GM06990 (cell line): Measurements from ENCODE around the gene ZNF19.

Source experiments
- DNase-seq: peaks from one replicate; pipeline ENCODE4 v3.0.0-alpha.2; 2011; ENCODE audit not compliant: insufficient read length; ENCODE audit errors: extremely low read depth
- H3K27me3 ChIP-seq: replicated peaks from 2 replicates; pipeline ENCODE4 v1.6.0; 2011; ENCODE audit warnings: low read length; ENCODE audit not compliant: control insufficient read depth, insufficient read depth
- H3K36me3 ChIP-seq: 2 replicates; pipeline ENCODE4 v1.5.1; 2011; ENCODE audit warnings: low read length; ENCODE audit not compliant: control insufficient read depth, insufficient read depth
- H3K4me3 ChIP-seq: replicated peaks from 2 replicates; pipeline ENCODE4 v1.5.1; 2011; ENCODE audit warnings: low read depth, mild to moderate bottlenecking, control low read depth, low read length
- CTCF ChIP-seq: IDR thresholded peaks from 2 replicates; pipeline ENCODE4 v1.5.1; 2011; ENCODE audit warnings: low read length, control low read depth, mild to moderate bottlenecking, inconsistent platforms; ENCODE audit not compliant: insufficient read depth, poor library complexity, severe bottlenecking

The ZNF19 gene

GRCh38 chr16:71430744-71431143 lies 58.4 kb downstream of the ZNF19 start:
- Histone ChIP-seq H3K36me3 (no peaks in the 10 kb centered on the region), H3K27me3 (peaks cover 3% of the 10 kb centered on the region), H3K4me3 (no peak overlapping the region)
- DNase-seq: no peak
- TF ChIP-seq CTCF: no peak

GRCh38 chr16:71429581-71429980 lies 59.5 kb downstream of the ZNF19 start:
- no peak for DNase-seq
- H3K27me3 ChIP-seq: peaks cover 3% of the 10 kb centered on the region
- no peak for TF ChIP-seq CTCF
- H3K36me3 ChIP-seq: no peaks in the 10 kb centered on the region
- no peak overlapping the region for H3K4me3 ChIP-seq

GRCh38 chr16:71428883-71429282 lies 60.2 kb downstream of the ZNF19 start:
- no peak for DNase-seq
- no peak for TF ChIP-seq CTCF
- no peaks in the 10 kb centered on the region for H3K36me3 ChIP-seq
- H3K27me3 ChIP-seq: peaks cover 3% of the 10 kb centered on the region
- H3K4me3 ChIP-seq: no peak overlapping the region

GRCh38 chr16:71428385-71428784 lies 60.7 kb downstream of the ZNF19 start:
- Histone ChIP-seq H3K36me3 (no peaks in the 10 kb centered on the region), H3K4me3 (no peak overlapping the region), H3K27me3 (peaks cover 3% of the 10 kb centered on the region)
- no peak for DNase-seq
- TF ChIP-seq CTCF: no peak

GRCh38 chr16:71426880-71427615 lies 62.1 kb downstream of the ZNF19 start:
- DNase-seq: no peak
- Histone ChIP-seq H3K36me3 (no peaks in the 10 kb centered on the region), H3K4me3 (no peak overlapping the region), H3K27me3 (peaks cover 3% of the 10 kb centered on the region)
- no peak for TF ChIP-seq CTCF
